NCI-H1048 (cell line): ENCODE measurements around the gene PCBP2.
"Not testable (repeated sequence)": the region's sequence is repeated elsewhere in the genome, so short reads cannot be mapped to it uniquely, and the experiment has no call there.

Experiments used
- DNase-seq: peaks from one replicate; lab custom pipeline; 2025; lab: John Stamatoyannopoulos, UW

The PCBP2 gene

GRCh38 chr12:53472056-53472582 is 20.2 kb downstream of the PCBP2 start:
- no peak for DNase-seq

GRCh38 chr12:53474077-53474476 is 22.2 kb downstream of the PCBP2 start:
- no peak for DNase-seq

GRCh38 chr12:53474819-53475218 is 22.9 kb downstream of the PCBP2 start:
- DNase-seq: no peak

- no peak for DNase-seq
Measured at GRCh38 chr12:53476769-53477209, 24.9 kb downstream of the PCBP2 start.

GRCh38 chr12:53478865-53479264 is 27.0 kb downstream of the PCBP2 start:
- no peak for DNase-seq

- no peak for DNase-seq
Measured at GRCh38 chr12:53479331-53479730, 27.4 kb downstream of the PCBP2 start.

- DNase-seq: no peak
Measured at GRCh38 chr12:53480491-53481442, 28.9 kb downstream of the PCBP2 start.

GRCh38 chr12:53481458-53481857 is 29.6 kb downstream of the PCBP2 start:
- not testable (repeated sequence) for DNase-seq

- DNase-seq: no peak
Measured at GRCh38 chr12:53481939-53482586, 30.2 kb downstream of the PCBP2 start.

GRCh38 chr12:53482626-53483168 is 30.8 kb downstream of the PCBP2 start:
- no peak for DNase-seq

GRCh38 chr12:53483225-53483978 is 31.5 kb downstream of the PCBP2 start:
- no peak for DNase-seq

GRCh38 chr12:53483979-53484377 is 32.1 kb downstream of the PCBP2 start:
- DNase-seq: no peak

- DNase-seq: no peak
Measured at GRCh38 chr12:53484686-53485575, 33.0 kb downstream of the PCBP2 start.

GRCh38 chr12:53485955-53486735 is 34.2 kb downstream of the PCBP2 start:
- no peak for DNase-seq

- no peak for DNase-seq
Measured at GRCh38 chr12:53486736-53487487, 35.0 kb downstream of the PCBP2 start.

- DNase-seq: no peak
Measured at GRCh38 chr12:53489242-53489864, 37.5 kb downstream of the PCBP2 start.

GRCh38 chr12:53492188-53492587 is 40.3 kb downstream of the PCBP2 start:
- no peak for DNase-seq

GRCh38 chr12:53492830-53493609 is 41.1 kb downstream of the PCBP2 start:
- peak; percentile 68 for DNase-seq
